Measurements from ENCODE around the gene KHDC4.

- TF ChIP-seq CTCF (tag by site-specific recombination; IDR thresholded peaks at IDR 0.05) (peak; percentile 85), YY1 (tag by site-specific recombination; IDR thresholded peaks at IDR 0.05) (no peak)
- TF ChIP-seq, protein P1, sequence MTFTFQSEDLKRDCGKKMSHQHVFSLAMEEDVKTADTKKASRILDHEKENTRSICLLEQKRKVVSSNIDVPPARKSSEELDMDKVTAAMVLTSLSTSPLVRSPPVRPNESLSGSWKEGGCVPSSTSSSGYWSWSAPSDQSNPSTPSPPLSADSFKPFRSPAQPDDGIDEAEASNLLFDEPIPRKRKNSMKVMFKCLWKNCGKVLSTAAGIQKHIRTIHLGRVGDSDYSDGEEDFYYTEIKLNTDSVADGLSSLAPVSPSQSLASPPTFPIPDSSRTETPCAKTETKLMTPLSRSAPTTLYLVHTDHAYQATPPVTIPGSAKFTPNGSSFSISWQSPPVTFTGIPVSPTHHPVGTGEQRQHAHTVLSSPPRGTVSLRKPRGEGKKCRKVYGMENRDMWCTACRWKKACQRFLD (tag by site-specific recombination; IDR thresholded peaks at IDR 0.05), result no peak
These were observed 4.0 kb upstream of the KHDC4 start for GRCh38 chr1:155938220-155938627.

Data from HEK293 (cell line).